ENCODE measurements around the gene OR52A1.
"Not testable (repeated sequence)": the region's sequence is repeated elsewhere in the genome, so short reads cannot be mapped to it uniquely, and the experiment has no call there.

Gene OR52A1

DNA sequence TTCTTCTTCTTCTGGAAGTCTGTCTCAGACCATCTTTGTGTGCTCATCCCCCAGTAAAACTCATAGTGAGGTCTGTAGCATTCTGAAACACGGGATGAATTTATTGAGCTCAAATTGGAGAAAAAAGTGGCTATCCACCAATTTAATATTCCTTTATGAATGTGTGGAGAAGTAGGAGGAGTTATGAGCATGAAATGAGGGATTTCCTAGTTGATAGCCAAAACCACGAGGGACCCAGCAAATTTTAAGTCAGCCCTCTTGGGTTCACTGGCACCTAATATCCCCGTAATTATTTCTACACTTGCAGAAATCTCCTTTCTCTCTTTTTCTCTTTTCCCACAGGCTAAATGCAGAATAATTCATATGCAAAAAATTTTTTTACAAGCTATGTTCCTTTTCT lies at the start of gene OR52A1:
Gene OR52A1 (minus strand): TSS at position 101 of the 400 bp plus-strand sequence. CDS start 2,388 bp downstream, outside the sequence.
- no peak for DNase-seq

DNA sequence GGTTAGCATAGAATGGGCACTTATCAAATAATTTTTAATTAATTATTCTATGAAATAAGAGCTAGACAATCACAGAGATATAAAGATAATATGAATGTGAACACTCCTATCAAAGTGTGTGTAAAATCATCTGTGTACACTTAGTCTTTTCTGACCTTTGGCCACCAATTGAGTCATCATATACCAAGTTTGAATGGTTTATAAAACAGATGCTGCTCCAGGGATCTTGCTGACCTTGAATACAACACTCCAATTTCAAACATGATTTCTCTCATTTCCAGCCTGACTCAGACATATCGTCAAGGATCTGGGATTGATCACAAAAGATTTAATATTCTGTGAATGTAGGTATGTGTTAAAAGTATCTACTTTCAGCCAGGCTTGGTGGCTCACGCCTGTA lies 48.8 kb upstream of the OR52A1 start:
- DNase-seq: no peak

DNA sequence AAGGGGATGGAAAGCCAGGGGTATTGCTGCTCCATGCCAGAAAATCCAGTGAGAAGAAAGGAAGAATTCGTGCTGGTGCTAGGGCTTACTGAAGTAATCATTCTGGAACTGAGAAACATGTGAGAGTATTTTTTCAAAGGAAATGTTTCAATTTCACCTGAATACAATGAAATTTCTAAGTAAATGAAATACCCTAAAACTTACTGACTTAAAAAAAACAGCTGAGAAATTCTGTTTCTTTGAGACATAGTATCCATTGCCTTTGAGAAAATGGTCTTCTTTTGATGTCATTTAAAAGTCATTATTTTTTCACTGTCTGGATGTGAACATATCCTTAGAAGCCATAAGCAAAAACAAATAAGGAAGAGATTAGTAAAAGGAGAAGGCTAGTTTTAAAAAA lies 46.0 kb upstream of the OR52A1 start, which contains the start of gene OR51V1:
Gene OR51V1 (minus strand): TSS at position 101 of the 400 bp plus-strand sequence. CDS start 0 bp downstream, at position 101.
- DNase-seq: no peak

DNA sequence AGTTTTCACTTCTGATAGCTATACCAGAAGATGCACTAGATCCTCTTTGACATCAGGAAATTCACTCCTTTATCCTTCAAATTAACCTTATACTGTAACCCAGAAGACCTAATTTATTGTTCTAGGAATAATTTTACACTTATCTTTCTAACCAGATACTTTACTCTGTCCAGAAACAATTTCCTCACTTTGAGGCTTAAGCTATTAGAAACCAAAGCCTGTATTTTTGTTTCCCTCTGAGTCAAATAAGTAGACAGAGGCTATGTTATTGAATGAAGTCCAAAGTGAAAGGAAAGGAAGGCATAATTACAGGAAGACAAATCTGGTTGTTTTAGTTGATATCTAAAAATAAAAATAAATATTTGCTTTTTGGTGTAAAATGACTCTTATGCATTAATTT lies 43.7 kb upstream of the OR52A1 start:
- DNase-seq: no peak

DNA sequence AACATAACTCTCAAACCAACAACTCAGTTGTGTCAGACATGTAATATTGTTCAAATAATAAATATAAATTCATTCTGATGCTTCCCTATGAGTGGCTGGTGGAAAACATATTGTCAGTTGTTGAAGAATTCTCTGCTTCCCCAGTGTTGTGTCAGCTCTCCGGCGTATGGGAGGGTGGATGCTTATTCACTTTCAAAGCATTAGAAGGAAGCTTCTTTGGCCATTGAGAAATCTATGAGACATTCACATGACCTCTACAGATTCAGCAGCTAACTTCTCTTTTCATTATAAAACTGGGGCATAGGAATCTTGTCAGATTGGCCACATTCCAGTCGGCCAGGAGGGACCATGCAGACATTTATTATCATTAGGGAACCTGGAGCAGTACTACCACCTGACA lies 43.0 kb upstream of the OR52A1 start:
- no peak for DNase-seq

DNA sequence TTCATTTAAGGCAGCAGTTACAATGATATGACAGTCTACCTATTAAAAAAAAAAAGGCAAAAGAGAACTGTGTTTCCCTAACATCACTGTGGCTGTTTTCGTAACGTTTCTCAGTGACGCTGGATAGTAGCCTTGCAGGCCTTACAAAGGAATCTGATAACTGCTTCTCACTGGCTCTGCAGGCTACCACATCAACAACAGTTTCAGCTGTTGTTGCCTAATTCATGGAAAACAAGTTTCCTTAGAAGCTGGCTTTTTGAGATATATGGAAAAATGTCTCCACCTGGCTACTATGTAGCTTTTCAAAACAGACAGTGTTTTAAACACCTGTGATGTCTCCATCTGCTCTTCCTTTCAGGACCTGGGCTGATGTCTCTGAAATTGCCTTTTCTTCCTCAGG lies 42.2 kb upstream of the OR52A1 start:
- DNase-seq: no peak

DNA sequence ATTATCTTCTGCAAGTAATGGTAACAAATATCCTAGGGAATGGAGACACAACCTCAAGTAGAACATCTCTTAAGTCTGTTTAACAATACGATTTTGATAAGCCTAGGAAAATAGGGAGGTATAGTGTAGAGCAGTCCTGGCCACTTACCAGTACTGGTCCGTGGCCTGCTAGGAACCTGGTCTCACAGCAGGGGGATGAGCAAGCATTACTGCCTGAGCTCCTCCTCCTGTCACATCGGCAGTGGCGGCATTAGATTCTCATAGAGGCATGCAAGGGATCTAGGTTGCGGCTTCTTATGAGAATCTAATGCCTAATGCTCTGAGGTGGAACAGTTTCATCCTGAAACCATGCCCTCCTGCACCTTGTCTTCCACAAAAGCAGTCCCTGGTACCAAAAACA lies 41.5 kb upstream of the OR52A1 start:
- no peak for DNase-seq

DNA sequence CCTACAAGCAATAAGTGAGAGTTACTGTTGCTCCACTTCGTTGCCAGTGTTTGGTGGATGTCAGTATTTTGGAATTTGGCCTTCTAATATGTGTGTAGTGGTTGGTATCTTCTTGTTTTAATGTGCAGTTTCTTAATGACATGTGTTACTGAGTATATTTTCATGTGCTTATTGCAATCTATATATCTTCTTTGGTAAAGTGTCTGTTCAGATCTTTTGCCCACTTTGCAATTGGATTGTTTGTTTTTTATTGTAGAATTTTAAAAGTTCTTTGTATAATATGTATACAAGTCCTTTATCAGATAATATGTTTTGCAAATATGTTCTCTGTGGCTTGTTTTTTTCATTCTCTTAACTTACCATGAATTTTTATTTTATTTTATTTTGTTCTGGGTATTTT lies 38.2 kb upstream of the OR52A1 start:
- no peak for DNase-seq

DNA sequence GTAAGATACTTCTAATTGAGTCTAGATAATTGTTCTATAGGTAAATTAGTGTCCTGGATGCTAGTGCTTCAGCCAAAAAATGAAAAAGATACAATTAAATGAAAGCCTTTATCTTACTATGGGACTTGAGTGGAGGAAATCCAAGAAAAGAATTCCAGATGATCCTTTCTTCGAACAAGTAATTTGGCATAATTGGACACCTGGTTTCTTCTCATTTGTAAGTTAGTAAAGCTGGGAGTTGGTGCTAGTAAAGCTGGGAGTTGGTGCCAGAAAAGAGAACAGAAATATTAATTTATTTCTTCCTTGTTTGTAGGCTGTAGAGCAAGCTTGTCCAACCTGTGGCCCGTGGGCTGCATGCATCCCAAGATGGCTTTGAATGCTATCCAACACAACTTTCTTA lies 33.6 kb upstream of the OR52A1 start:
- DNase-seq: no peak

DNA sequence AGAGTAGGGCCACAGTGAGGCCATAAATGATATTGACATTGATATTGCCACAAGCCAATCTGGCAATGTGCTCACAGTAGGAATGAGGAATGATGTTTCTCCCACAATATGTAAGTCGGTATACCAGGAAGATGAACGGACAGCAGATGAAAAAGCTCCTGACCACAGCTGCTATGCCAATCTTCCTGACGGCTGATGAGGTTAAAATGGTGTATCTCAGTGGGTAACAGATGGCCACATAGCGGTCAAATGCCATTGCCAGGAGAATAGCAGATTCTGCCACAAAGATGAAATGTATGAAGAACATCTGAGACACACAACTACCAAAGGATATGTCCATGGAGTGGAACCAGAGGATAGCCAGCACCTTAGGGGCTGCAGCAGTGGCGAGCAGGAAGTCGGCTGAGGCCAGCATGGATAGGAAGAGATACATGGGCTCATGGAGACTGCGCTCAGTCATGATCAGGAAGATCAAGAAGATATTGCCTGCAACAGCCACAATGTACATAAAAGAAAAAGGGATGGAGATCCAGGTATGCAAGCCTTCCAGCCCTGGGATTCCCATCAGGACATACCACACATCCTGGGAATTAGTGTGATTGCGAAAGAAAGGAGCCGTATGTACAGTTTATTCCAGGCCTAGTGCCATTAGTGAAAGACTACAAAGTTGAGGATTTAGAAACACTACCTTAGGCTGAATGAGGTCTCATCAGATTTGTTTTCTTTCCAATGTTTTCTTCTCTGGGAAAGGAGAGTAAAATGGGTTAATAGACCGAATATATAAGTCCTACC lies 23.7 kb upstream of the OR52A1 start:
- no peak for DNase-seq

DNA sequence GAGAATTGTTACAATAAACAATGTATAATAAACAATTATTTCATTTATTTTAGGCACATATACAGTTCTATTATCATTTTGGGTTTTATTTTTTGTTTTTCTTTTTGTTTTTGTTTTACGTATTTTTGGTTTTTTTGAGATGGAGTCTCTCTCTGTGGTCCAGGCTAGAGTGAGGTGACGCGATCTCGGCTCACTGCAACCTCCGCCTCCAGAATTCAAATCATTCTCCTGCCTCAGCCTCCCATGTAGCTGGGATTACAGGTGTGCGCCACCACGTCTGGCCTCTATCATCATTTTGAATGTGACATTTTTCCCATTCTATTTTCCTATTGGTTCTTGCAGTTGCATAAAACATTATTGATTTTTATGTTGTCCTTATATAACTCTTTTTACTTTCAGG lies 20.4 kb upstream of the OR52A1 start:
- DNase-seq: no peak

DNA sequence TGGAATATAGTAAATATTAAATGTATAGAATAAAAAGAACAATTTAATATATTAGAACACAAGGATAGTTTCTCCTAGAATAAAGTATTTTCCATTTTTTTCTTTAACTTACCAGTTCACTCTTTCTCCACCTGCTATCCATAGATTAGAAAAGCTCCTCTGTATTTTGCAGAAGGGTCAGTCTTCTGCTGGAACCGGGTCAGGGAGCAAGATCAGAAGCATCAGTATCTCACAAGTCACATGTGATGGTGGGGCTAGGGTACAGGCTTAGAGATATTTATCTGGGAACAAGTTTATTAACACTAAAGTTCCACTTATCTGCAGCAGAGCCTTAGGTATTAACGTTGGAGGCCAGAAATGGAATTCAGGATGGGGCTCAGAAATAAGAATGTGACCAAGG lies 17.3 kb upstream of the OR52A1 start:
- DNase-seq: no peak

DNA sequence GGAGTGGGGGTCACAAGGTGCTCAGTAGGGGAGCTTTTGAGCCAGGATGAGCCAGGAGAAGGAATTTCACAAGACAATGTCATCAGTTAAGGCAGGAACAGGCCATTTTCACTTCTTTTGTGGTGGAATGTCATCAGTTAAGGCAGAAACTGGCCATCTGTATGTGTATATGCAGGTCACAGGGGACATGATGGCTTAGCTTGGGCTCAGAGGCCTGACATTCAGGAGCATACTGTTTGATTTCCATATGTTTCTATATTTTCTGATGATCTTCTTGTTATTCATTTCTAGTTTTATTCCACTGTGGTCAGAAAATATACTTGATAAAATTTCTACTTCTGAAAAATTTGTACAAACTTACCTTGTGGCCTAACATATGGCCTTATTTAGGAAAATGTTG lies 11.3 kb upstream of the OR52A1 start:
- not testable (repeated sequence) for DNase-seq

DNA sequence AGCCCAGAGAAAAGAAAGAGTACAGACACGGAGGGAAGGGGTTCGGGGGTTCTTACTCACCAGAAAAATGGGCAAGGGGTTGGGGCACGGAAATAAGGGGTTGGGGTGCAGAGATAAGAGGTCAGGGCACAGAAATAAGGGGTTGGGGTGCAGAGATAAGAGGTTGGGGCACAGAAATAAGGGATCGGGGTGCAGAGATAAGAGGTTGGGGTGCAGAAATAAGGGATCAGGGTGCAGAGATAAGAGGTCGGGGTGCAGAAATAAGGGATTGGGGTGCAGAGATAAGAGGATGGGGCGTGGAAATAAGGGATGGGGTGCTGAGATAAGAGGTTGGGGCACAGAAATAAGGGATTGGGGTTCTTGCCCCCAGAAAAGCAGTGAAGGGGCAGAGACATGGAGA lies 10.2 kb upstream of the OR52A1 start:
- DNase-seq: not testable (repeated sequence)

DNA sequence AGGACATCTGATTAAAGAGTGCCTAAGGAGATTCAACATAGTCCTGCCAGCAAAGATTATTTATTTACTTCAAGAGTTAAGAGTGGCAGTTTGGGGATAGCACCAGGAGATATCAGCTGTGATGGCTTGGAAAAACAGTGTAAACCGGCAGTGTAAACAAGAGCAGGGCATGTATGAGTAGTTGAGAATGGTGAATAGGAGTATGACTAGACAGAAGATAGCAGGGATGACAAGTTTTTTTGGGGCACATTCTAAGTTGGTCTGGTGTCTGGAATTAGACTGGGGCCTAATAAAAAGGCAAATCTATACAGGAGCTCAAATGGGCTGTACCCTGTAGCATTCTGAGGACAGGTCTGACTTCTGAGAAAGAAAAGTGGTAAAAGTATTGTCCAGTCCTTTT lies 6.5 kb upstream of the OR52A1 start:
- not testable (repeated sequence) for DNase-seq

DNA sequence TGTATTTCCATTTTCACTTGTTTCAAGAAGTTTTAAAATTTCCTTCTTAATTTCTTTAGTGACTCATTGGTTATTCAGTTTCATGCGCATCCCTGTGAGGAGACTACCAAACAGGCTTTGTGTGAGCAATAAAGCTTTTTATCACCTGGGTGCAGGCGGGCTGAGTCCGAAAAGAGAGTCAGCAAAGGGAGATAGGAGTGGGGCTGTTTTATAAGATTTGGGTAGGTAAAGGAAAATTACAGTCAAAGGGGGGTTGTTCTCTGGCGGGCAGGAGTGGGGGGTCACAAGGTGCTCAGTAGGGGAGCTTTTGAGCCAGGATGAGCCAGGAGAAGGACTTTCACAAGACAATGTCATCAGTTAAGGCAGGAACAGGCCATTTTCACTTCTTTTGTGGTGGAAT lies 5.7 kb upstream of the OR52A1 start:
- not testable (repeated sequence) for DNase-seq

DNA sequence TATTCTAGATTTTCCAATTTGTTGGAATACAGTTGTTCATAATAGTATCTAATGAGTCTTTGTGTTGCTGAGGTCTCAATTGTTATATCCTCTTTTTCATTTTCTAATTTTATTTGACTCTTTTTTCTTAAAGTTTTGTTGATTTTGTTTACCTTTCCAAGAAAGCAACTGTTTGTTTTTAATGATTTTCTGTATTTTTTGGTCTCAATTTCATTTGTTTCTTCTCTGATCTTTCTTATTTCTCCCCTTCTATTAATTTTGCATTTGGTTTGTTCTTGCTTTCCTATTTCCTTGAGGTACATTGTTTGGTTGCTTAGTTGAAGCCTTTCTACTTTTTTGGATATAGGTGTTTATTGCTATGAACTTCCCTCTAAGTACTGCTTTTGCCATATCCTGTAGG lies 5.2 kb upstream of the OR52A1 start:
- DNase-seq: no peak

DNA sequence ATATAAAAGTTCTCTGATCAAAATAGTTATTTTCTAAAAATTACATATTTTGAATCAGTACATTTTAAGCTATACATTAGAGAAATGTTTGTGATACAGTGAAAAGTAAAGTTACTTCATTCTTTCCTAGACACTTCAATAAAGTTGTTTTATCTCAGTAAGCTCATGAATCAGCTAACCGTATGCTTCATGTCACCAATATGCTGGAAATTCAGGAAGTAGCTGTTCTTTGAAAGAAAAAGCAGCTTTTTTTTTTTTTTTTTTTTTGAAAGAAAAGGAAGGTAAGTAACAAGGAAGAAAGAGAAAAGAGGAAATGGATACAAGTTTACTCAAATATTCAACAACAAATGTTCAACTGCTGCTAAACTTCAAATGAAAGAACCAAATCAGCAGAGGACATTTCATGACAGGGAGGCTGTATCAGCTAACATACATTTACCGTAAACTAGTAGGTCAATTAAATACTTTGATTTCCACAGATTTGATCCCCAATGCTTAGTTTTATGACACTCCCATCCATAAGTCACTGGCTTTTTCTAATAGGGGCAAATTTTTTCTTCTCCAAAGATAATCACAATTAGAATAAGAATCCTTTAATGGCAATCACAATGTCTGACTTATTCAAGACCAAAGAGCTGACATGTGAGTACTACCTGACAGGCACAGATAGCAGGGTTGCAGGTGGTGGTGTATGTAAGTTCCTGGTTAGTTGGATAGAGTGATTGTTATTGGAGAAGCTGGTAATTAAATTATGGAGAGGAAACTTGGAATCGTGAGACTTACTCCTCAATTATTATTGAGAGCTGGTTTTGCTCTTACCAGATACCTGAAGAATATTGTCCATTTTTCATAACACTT lies 754 bp downstream of the OR52A1 start:
- no peak for DNase-seq

DNA sequence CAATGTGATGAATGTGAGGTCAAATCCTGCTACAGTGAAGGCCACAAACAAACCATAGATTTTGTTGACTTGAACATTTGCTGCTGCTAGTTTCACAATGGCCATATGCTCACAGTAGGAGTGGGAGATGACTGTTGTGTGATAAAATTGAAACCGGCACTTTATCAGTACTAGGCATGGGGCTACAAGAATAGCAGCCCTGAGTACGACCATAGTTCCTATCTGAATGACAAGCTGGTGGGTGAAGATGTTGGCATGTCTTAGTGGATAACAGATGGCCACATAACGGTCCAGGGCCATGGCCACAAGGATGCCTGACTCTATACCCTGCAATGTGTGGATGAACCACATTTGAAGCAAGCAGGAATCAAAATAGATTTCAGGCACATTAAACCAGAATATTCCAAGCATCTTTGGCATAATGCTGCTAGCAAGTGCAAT lies 2.8 kb downstream of the OR52A1 start:
- no peak for DNase-seq

DNA sequence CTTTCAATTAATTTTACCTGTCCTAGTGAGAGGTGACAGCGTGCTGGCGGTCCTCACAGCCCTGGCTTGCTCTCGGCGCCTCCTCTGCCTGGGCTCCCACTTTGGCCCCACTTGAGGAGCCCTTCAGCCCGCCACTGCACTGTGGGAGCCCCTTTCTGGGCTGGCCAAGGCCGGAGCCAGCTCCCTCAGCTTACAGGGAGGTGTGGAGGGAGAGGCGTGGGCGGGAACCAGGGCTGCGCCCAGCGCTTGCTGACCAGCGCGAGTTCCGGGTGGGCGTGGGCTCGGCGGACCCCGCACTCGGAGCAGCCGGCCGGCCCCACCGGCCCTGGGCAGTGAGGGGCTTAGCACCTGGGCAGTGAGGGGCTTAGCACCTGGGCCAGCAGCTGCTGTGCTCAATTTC lies 10.4 kb downstream of the OR52A1 start:
- DNase-seq: not testable (repeated sequence)

DNA sequence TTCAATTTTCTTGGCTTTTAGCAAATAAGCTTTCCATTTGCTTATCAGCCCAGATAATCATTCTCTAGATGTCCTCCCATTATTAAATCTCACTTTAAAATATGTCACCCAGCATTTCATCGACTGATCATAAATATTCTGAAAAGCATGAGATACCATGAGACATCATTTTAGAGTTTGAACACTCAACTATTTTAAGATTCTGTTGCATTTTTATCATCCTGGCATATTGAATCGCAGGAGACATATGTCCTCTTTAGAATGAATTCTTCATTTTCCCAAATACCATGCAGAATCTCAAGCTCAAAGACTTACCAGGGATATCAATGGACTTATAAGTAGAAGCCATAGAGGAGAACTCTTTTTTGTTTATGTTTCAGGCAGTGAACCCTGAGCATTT lies 16.6 kb downstream of the OR52A1 start, which contains the start of gene OR52A5:
Gene OR52A5 (minus strand): TSS at position 361 of the 400 bp plus-strand sequence. CDS start 5,714 bp downstream, outside the sequence.
- no peak for DNase-seq

DNA sequence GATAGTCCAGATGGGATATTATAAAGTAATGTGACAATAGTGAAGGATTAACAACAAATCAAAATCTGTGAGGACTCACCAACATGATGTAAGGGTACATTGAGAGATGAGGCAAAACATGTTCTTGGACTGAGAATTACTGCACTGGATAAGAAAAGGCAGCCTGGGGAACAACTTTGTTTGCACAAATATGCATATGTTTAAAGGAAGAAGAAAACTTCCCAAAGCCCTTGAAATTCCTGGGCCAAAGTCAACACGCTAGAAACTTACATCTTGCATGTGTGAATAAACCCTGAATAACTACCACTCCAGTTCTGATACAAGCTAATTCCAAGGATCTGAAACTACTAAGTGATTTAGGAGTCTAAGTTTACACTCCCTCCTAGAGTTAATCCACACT lies 17.5 kb downstream of the OR52A1 start:
- DNase-seq: no peak

DNA sequence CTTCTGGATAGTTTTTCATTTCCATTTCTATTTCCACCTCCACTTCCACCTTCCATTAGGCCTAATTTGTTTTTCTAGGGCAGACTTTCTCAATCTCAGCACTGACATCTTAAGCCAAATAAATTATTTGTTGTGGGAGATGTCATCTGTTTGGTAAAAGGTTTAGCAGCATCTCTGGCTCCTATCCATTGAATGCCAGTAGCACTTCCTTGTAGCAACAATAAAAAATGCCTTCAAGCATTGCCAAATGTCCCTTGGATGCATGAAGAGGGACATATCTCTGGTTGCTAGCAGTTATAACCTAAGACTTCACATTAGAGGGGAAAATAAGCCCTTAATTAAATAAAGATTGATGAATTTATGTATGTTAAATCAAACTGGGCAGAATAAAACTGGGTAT lies 18.3 kb downstream of the OR52A1 start:
- DNase-seq: no peak

All from activated T-cell treated with anti-CD3 and anti-CD28 coated beads, Interleukin-2, amount 50 U/mL, for 1 hour (primary cell).